Fibroblast of villous mesenchyme (primary cell): Measurements from ENCODE around the gene FAM204A. TPM values are rescaled to one million over a fixed set of nuclear protein-coding genes. Genes with fewer than 3 reads are reported as not detected.

ENCODE experiments used
- DNase-seq: peaks from one replicate; pipeline ENCODE4 v3.0.0-alpha.2; 2010; ENCODE audit warnings: low read depth
- H3K4me3 ChIP-seq: 2 replicates; pipeline ENCODE4 v1.5.1; 2011; ENCODE audit warnings: low read depth, mild to moderate bottlenecking, low read length
- total RNA-seq: library from RNA; depleted of rRNA; stranded (reverse); fragments of >200 nt; gene quantifications from 2 replicates; pipeline ENCODE4 v1.2.3, GENCODE V29; 2012
- TF ChIP-seq, protein P1 (sequence below): IDR thresholded peaks from 2 replicates; pipeline ENCODE4 v1.5.1; 2012; ENCODE audit warnings: low read depth, mild to moderate bottlenecking, low read length; ENCODE audit not compliant: insufficient read depth

The FAM204A gene
- total RNA-seq, 1 donor = 48.8 TPM

DNA sequence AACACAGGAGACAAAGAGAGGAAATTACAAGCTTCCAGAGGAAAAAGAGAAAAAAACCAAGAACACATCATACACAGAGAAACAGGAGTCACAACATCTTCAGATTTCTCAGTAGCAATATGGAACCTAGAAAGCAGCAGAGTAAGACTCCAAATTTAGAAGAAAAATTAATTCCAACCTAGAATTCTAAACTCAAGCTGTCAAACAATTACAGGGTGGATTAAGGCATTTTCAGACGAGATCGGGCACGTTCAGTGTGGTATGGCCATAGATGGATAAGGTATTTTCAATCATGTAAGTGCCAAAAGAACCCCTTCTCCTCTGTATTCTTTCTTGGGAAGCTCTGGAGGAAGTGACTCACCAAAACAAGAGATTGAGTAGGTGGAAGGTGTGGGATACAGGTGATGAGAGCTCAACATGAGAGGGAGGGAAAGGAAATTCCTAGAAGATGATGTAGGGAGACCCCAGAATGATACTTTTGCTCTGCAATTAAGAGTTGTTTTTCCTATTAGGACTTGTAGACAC, 51.6 kb downstream of the FAM204A start:
- DNase-seq = no peak
- no peak overlapping the region for H3K4me3 ChIP-seq
- TF ChIP-seq, protein P1, sequence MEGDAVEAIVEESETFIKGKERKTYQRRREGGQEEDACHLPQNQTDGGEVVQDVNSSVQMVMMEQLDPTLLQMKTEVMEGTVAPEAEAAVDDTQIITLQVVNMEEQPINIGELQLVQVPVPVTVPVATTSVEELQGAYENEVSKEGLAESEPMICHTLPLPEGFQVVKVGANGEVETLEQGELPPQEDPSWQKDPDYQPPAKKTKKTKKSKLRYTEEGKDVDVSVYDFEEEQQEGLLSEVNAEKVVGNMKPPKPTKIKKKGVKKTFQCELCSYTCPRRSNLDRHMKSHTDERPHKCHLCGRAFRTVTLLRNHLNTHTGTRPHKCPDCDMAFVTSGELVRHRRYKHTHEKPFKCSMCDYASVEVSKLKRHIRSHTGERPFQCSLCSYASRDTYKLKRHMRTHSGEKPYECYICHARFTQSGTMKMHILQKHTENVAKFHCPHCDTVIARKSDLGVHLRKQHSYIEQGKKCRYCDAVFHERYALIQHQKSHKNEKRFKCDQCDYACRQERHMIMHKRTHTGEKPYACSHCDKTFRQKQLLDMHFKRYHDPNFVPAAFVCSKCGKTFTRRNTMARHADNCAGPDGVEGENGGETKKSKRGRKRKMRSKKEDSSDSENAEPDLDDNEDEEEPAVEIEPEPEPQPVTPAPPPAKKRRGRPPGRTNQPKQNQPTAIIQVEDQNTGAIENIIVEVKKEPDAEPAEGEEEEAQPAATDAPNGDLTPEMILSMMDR = no peak

DNA sequence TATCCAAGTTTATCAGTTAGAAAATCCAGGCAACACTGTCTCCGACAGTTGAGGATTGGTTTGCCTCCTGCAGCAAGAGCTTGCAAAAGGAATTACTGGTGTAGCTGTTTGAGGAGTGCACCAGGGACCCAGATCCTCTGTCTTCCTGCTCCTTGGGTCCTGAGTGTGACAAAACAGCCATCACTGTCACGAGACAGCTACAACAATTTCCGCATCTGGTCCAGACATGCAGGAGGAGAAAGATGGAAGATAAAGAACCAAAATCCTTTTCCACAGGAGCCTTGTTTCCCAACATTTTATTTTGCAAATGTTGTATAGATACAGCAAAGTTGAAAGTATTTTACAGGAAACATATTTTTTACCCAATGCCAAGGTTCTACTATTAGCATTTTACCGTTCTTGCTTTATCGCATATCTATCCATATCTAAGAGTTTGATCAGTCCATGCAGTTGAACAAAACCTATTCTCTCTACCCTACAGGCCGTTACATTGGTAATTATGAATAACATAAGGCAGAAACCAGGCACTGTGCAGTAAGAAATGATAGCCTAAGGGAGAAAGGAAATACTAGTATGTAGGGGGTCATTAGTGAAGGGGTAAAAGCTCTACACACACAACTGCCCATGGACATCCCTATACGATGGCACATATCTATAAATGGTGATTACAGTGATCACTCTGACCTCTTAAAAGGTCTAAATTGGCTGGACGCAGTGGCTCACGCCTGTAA, 54.9 kb downstream of the FAM204A start:
- DNase-seq = no peak
- TF ChIP-seq, protein P1 = no peak
- H3K4me3 ChIP-seq = no peak overlapping the region

DNA sequence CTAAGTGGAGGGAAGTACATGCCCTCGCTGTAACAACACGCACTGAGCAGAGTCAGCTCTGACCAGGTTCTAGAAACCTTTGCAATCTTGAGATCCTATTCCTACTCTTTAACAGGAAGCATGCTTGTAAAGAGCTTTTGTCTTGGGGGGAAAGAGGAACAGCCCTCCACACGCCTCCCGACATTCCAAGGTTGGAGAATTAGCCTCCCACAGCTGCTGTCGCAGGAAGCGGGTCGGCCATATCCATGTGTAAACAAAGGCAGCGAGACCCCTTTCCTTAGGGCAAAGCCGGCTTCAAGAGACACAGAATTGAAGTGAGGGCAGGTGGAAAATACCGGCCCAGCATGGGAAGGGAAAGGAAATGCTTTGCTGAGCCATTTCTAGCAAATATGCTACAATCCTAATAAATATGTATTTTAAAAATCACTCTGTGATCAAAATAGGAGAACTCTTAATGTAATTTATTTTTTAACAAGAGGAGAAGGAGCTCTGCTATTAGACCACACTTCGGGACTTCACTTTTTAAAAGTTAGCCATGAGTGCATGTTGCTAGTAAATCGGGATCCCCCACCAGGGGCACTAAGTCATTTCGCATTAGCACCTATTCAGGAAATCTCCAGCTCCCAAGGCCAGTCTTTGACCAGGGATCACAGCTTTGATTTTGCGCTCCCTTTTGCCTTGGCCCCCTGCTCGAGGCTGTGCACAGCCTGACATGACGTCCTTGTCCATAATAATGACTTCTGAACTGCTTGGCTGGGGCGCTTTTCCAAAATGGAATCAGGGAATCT, 55.9 kb downstream of the FAM204A start:
- TF ChIP-seq, protein P1 = no peak
- no peak overlapping the region for H3K4me3 ChIP-seq
- no peak for DNase-seq

DNA sequence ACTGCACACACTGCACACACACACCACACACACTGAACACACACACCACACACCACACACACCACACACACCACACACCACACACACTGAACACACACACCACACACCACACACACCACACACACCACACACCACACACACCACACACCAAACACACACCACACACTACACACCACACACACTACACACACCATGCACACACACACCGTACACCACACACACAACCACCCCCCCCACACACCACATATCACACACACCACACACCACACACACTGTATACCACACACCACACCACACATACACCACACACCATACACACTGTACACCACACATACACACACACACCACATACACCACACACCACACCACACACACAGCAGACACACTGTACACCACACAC, 59.5 kb downstream of the FAM204A start:
- H3K4me3 ChIP-seq = no peak overlapping the region
- DNase-seq = no peak
- TF ChIP-seq, protein P1 = no peak

DNA sequence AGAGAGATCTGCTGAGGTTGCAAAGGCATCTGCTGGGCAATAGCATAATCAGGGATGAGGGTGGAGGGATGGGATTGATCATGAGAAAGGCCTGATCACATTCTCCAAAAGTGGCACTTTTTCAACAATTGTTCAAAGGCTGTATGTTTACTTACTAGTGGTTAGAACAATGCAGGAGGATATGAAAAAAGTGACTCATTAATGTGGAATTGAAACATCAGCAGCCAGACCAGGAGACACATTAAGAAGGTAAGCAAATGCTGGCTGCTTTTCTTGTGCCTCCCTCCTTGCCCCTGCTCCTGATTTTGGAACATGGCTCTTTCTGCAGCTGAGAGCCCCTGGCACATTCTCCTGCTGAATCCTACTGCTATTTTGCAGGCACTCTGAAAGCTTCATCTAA, 63.5 kb downstream of the FAM204A start:
- TF ChIP-seq, protein P1 = no peak
- peak; percentile 6 for DNase-seq
- H3K4me3 ChIP-seq = no peak overlapping the region

DNA sequence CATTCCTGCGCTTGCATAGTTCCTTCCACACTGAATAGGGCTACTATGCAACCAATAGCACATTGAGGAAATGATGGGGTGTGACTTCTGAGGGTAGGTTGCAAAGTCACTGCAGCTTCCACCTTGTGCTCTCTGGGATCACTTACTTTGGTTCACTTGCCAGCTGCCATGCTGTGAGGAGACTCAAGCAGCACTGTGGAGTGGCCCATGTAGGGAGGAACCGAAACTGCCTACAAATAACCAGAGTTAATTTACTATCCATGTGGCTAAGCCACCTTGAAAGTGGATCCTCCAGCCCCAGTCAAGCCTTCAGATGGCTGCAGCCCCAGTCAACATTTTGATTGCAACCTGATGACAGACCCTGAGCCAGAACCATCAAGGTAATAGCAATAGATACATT, 64.3 kb downstream of the FAM204A start:
- H3K4me3 ChIP-seq = no peak overlapping the region
- TF ChIP-seq, protein P1 = no peak

More for the DNA sequence above, 64.3 kb downstream of the FAM204A start:
- no peak for DNase-seq
